HL-60 (cell line): ENCODE results near the gene NAT8L.

Experiments
- CTCF ChIP-seq: IDR thresholded peaks from one replicate; pipeline ENCODE4 v1.5.1; 2011; ENCODE audit warnings: low read length, control low read depth, inconsistent platforms; ENCODE audit not compliant: insufficient read depth
- POLR2AphosphoS5 ChIP-seq: IDR thresholded peaks from 2 replicates; pipeline ENCODE4 v1.6.1; 2012; ENCODE audit warnings: low read depth
- SPI1 ChIP-seq: IDR thresholded peaks from 2 replicates; pipeline ENCODE4 v1.6.1; 2012; ENCODE audit warnings: low read depth, mild to moderate bottlenecking, borderline replicate concordance
- TF ChIP-seq, protein P1 (sequence below): IDR thresholded peaks from 2 replicates; pipeline ENCODE4 v1.6.1; 2012; ENCODE audit warnings: low read depth; ENCODE audit not compliant: insufficient replicate concordance

- no peak for TF ChIP-seq SPI1
- no peak for TF ChIP-seq POLR2AphosphoS5
- TF ChIP-seq, protein P1, sequence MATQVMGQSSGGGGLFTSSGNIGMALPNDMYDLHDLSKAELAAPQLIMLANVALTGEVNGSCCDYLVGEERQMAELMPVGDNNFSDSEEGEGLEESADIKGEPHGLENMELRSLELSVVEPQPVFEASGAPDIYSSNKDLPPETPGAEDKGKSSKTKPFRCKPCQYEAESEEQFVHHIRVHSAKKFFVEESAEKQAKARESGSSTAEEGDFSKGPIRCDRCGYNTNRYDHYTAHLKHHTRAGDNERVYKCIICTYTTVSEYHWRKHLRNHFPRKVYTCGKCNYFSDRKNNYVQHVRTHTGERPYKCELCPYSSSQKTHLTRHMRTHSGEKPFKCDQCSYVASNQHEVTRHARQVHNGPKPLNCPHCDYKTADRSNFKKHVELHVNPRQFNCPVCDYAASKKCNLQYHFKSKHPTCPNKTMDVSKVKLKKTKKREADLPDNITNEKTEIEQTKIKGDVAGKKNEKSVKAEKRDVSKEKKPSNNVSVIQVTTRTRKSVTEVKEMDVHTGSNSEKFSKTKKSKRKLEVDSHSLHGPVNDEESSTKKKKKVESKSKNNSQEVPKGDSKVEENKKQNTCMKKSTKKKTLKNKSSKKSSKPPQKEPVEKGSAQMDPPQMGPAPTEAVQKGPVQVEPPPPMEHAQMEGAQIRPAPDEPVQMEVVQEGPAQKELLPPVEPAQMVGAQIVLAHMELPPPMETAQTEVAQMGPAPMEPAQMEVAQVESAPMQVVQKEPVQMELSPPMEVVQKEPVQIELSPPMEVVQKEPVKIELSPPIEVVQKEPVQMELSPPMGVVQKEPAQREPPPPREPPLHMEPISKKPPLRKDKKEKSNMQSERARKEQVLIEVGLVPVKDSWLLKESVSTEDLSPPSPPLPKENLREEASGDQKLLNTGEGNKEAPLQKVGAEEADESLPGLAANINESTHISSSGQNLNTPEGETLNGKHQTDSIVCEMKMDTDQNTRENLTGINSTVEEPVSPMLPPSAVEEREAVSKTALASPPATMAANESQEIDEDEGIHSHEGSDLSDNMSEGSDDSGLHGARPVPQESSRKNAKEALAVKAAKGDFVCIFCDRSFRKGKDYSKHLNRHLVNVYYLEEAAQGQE, result no peak
- no peak for TF ChIP-seq CTCF
These were observed 33.0 kb downstream of the NAT8L start for GRCh38 chr4:2091990-2092668.
